Measurements from ENCODE around the gene PHF5A. TPM values are rescaled to one million over a fixed set of nuclear protein-coding genes. Genes with fewer than 3 reads are reported as not detected.

The PHF5A gene
- polyA plus RNA-seq, 2 of the 4 experiments (the other 2 are of a cell fraction) = 80.1 to 82.6 TPM

- Histone ChIP-seq H3K9me3 (no peaks in the 10 kb centered on the region), H3K4me3 (no peak overlapping the region), H3K27ac (no peak overlapping the region; a peak in 1 of 6 replicates), H3K4me1 (peaks cover 15% of the 10 kb centered on the region; the same call in 2 of the 3 replicates), H3K4me2 (no peak overlapping the region)
- ATAC-seq (no peak), DNase-seq (ENCODE audit: low read depth in 1 of 2, low spot score in 1 of 2) (no peak), FAIRE-seq (no peak)
- 91% methylated on average over 3 of the region's 7 CpGs for WGBS (ENCODE audit: missing lambda C conversion rate)
- ChIA-PET POLR2A (interaction anchor here (1.0 kb wide), 1 partner anchor 36 kb away, joined by 5 read pairs; the partner anchor contains the start of gene TOB2), CTCF (interaction anchor here (0.5 to 1.2 kb wide), 5 partner anchors 10 to 123 kb away, joined by 3 to 6 read pairs (median 3); no protein-coding TSS in a partner anchor)
- TF ChIP-seq HOXA7 (CRISPR knock-in tag; IDR thresholded peaks at IDR 0.05) (no peak), SREBF2 (IDR thresholded peaks at IDR 0.05) (no peak), ZSCAN20 (CRISPR knock-in tag; IDR thresholded peaks at IDR 0.05) (no peak), NPAS2 (CRISPR knock-in tag; IDR thresholded peaks at IDR 0.05; ENCODE audit: borderline replicate concordance) (no peak), MAZ (IDR thresholded peaks at IDR 0.05; ENCODE audit: borderline replicate concordance, low read depth, low read length) (no peak), USF2 (IDR thresholded peaks at IDR 0.05) (no peak), CBX2 (IDR thresholded peaks at IDR 0.05; ENCODE audit: borderline replicate concordance, low read depth) (no peak), FOXS1 (CRISPR knock-in tag; IDR thresholded peaks at IDR 0.05) (no peak), E2F6 (IDR thresholded peaks at IDR 0.05; ENCODE audit: borderline replicate concordance, low read depth) (no peak), BCL3 (IDR thresholded peaks at IDR 0.05) (no peak), CBX8 (IDR thresholded peaks at IDR 0.05) (no peak), EHF (CRISPR knock-in tag; IDR thresholded peaks at IDR 0.05) (no peak), HDAC2 (IDR thresholded peaks at IDR 0.05) (no peak), ESRRA (IDR thresholded peaks at IDR 0.05; ENCODE audit: borderline replicate concordance, low read length) (no peak)
Measured at GRCh38 chr22:41410311-41410751, 58.2 kb downstream of the PHF5A start.

Other genes starting within 250 kb of the PHF5A start
- gene CHADL, start 227.8 kb downstream of the PHF5A start, polyA plus RNA-seq (2011; rRNA removed) = not detected in 2 replicates
- gene CHADL, start 227.8 kb downstream of the PHF5A start, polyA plus RNA-seq (2017; fragmentation: RNase III; extraction: RNeasy Plus Mini Kit Qiagen cat#74134 plus additional on column Dnase treatment) = not detected in 3 replicates
- gene RANGAP1, start 182.5 kb downstream of the PHF5A start, polyA plus RNA-seq (2011; rRNA removed) = 43.0 and 44.9 TPM in 2 replicates
- 66.5 to 81.3 TPM (median 75.1 TPM) in 3 replicates for gene RANGAP1, start 182.5 kb downstream of the PHF5A start, polyA plus RNA-seq (2017; fragmentation: RNase III; extraction: RNeasy Plus Mini Kit Qiagen cat#74134 plus additional on column Dnase treatment)
- gene ZC3H7B, start 167.2 kb downstream of the PHF5A start, polyA plus RNA-seq (2011; rRNA removed) = 12.4 and 13.5 TPM in 2 replicates
- 22.8 to 23.5 TPM (median 23.5 TPM) in 3 replicates for gene ZC3H7B, start 167.2 kb downstream of the PHF5A start, polyA plus RNA-seq (2017; fragmentation: RNase III; extraction: RNeasy Plus Mini Kit Qiagen cat#74134 plus additional on column Dnase treatment)
- 2.8 and 4.3 TPM in 2 replicates for gene TEF, start 86.8 kb downstream of the PHF5A start, polyA plus RNA-seq (2011; rRNA removed)
- 1.1 to 1.7 TPM (median 1.4 TPM) in 3 replicates for gene TEF, start 86.8 kb downstream of the PHF5A start, polyA plus RNA-seq (2017; fragmentation: RNase III; extraction: RNeasy Plus Mini Kit Qiagen cat#74134 plus additional on column Dnase treatment)
- 11.4 and 11.7 TPM in 2 replicates for gene TOB2, start 21.9 kb downstream of the PHF5A start, polyA plus RNA-seq (2011; rRNA removed)
- 13.6 to 14.7 TPM (median 14.4 TPM) in 3 replicates for gene TOB2, start 21.9 kb downstream of the PHF5A start, polyA plus RNA-seq (2017; fragmentation: RNase III; extraction: RNeasy Plus Mini Kit Qiagen cat#74134 plus additional on column Dnase treatment)
- 30.7 and 32.8 TPM in 2 replicates for gene ACO2, start 425 bp upstream of the PHF5A start, polyA plus RNA-seq (2011; rRNA removed)
- 43.7 to 45.7 TPM (median 43.7 TPM) in 3 replicates for gene ACO2, start 425 bp upstream of the PHF5A start, polyA plus RNA-seq (2017; fragmentation: RNase III; extraction: RNeasy Plus Mini Kit Qiagen cat#74134 plus additional on column Dnase treatment)
- 24.5 and 26.0 TPM in 2 replicates for gene POLR3H, start 75.8 kb upstream of the PHF5A start, polyA plus RNA-seq (2011; rRNA removed)
- gene POLR3H, start 75.8 kb upstream of the PHF5A start, polyA plus RNA-seq (2017; fragmentation: RNase III; extraction: RNeasy Plus Mini Kit Qiagen cat#74134 plus additional on column Dnase treatment) = 26.1 to 27.7 TPM (median 27.5 TPM) in 3 replicates
- 0.45 and 0.54 TPM in 2 replicates for gene CSDC2, start 92.3 kb upstream of the PHF5A start, polyA plus RNA-seq (2011; rRNA removed)
- 1.7 to 2.8 TPM (median 2.6 TPM) in 3 replicates for gene CSDC2, start 92.3 kb upstream of the PHF5A start, polyA plus RNA-seq (2017; fragmentation: RNase III; extraction: RNeasy Plus Mini Kit Qiagen cat#74134 plus additional on column Dnase treatment)
- 26.2 and 28.7 TPM in 2 replicates for gene PMM1, start 121.1 kb upstream of the PHF5A start, polyA plus RNA-seq (2011; rRNA removed)
- gene PMM1, start 121.1 kb upstream of the PHF5A start, polyA plus RNA-seq (2017; fragmentation: RNase III; extraction: RNeasy Plus Mini Kit Qiagen cat#74134 plus additional on column Dnase treatment) = 21.3 to 25.1 TPM (median 23.5 TPM) in 3 replicates
- 19.4 and 22.7 TPM in 2 replicates for gene DESI1, start 152.4 kb upstream of the PHF5A start, polyA plus RNA-seq (2011; rRNA removed)
- gene DESI1, start 152.4 kb upstream of the PHF5A start, polyA plus RNA-seq (2017; fragmentation: RNase III; extraction: RNeasy Plus Mini Kit Qiagen cat#74134 plus additional on column Dnase treatment) = 13.9 to 17.1 TPM (median 14.9 TPM) in 3 replicates
- 139 and 189 TPM in 2 replicates for gene XRCC6, start 152.6 kb upstream of the PHF5A start, polyA plus RNA-seq (2011; rRNA removed)
- 556 to 624 TPM (median 577 TPM) in 3 replicates for gene XRCC6, start 152.6 kb upstream of the PHF5A start, polyA plus RNA-seq (2017; fragmentation: RNase III; extraction: RNeasy Plus Mini Kit Qiagen cat#74134 plus additional on column Dnase treatment)
- gene SNU13, start 220.2 kb upstream of the PHF5A start, polyA plus RNA-seq (2011; rRNA removed) = 113 and 118 TPM in 2 replicates
- gene SNU13, start 220.2 kb upstream of the PHF5A start, polyA plus RNA-seq (2017; fragmentation: RNase III; extraction: RNeasy Plus Mini Kit Qiagen cat#74134 plus additional on column Dnase treatment) = 92.2 to 102 TPM (median 94.7 TPM) in 3 replicates
- gene MEI1, start 230.8 kb upstream of the PHF5A start, polyA plus RNA-seq (2011; rRNA removed) = 0.07 and 0.12 TPM in 2 replicates
- not detected in 3 replicates for gene MEI1, start 230.8 kb upstream of the PHF5A start, polyA plus RNA-seq (2017; fragmentation: RNase III; extraction: RNeasy Plus Mini Kit Qiagen cat#74134 plus additional on column Dnase treatment)

All from A549 (cell line).